GM12878 (cell line): ENCODE results near the gene ELAPOR2. TPM values are rescaled to one million over a fixed set of nuclear protein-coding genes. Genes with fewer than 3 reads are reported as not detected.

Experiments
- ATAC-seq: fragments of 200-7000 bp; cut with Tn5 transposase; 3 replicates; pipeline ENCODE4 v1.9.1; 2020; ENCODE audit warnings: mild to moderate bottlenecking, moderate library complexity
- BruUV-seq: library from RNA; stranded (reverse); fragments of 400-500 nt; replicated peaks from 2 replicates; lab custom pipeline; 2021; lab: Mats Ljungman, UMichigan
- CTCF ChIA-PET: fragments of 300-600 bp; sonication (Branson Sonifier 250); formaldehyde crosslinking; extraction: SDS; loops from one replicate; lab custom pipeline; 2021; ENCODE audit warnings: inconsistent platforms; lab: Yijun Ruan, JAX
- POLR2A ChIA-PET: fragments of 350-600 bp; formaldehyde crosslinking; extraction: SDS; loops from one replicate; lab custom pipeline; 2021; ENCODE audit warnings: inconsistent platforms; lab: Charles Lee
- RAD21 ChIA-PET: fragments of 300-600 bp; sonication (Branson Sonifier 250); formaldehyde crosslinking; loops from one replicate; lab custom pipeline; 2023; ENCODE audit warnings: antibody characterized with exemption; ENCODE audit not compliant: unreplicated experiment; lab: Charles Lee
- SMC1A ChIA-PET: fragments of 300-600 bp; sonication (Branson Sonifier 250); formaldehyde crosslinking; loops from one replicate; lab custom pipeline; 2023; ENCODE audit not compliant: unreplicated experiment, uncharacterized antibody; lab: Charles Lee
- DNase-seq: peaks from one replicate; pipeline ENCODE4 v3.0.0-alpha.2; 2011; ENCODE audit warnings: low read depth, low spot score
- FAIRE-seq: peaks from 3 replicates; lab custom pipeline; 2011; peaks lifted over from hg19 to GRCh38; lab: Jason Lieb, UNC
- H2AFZ ChIP-seq: 2 replicates; pipeline ENCODE4 v1.6.0; 2011; ENCODE audit warnings: low read depth, low read length, control low read depth; ENCODE audit not compliant: control insufficient read depth
- H3K27ac ChIP-seq: 2 replicates; pipeline ENCODE4 v1.5.1; 2011; ENCODE audit warnings: control low read depth; ENCODE audit not compliant: control insufficient read depth, insufficient read depth
- H3K27me3 ChIP-seq, 2 experiments: replicated peaks in 1 of 2; 2 replicates each; pipeline versions ENCODE4 v1.6.0 to v1.6.1; 2011; ENCODE audit warnings: low read length in 1 of 2; ENCODE audit not compliant: control insufficient read depth in 2 of 2, insufficient read depth in 2 of 2
- H3K36me3 ChIP-seq, 2 experiments: 2 replicates each; pipeline ENCODE4 v1.5.1; 2011; ENCODE audit warnings: low read length in 1 of 2; ENCODE audit not compliant: control insufficient read depth in 2 of 2, insufficient read depth in 2 of 2
- H3K4me1 ChIP-seq: 2 replicates; pipeline ENCODE4 v1.6.1; 2011; ENCODE audit warnings: mild to moderate bottlenecking, low read length, moderate library complexity, mixed read lengths; ENCODE audit not compliant: control insufficient read depth, insufficient read depth
- H3K4me2 ChIP-seq: 2 replicates; pipeline ENCODE4 v1.6.0; 2011; ENCODE audit warnings: control low read depth; ENCODE audit not compliant: control insufficient read depth, insufficient read depth
- H3K4me3 ChIP-seq: fragments of 200-600 bp; sonication (generic); 2 replicates; pipeline ENCODE4 v1.5.1; 2016
- H3K79me2 ChIP-seq: 2 replicates; pipeline ENCODE4 v1.6.0; 2011; ENCODE audit warnings: low read length; ENCODE audit not compliant: control insufficient read depth, insufficient read depth
- H3K9ac ChIP-seq: 2 replicates; pipeline ENCODE4 v1.8.0; 2011; ENCODE audit warnings: low read length, control low read depth, mixed read lengths; ENCODE audit not compliant: control insufficient read depth, insufficient read depth
- H3K9me3 ChIP-seq: replicated peaks from 3 replicates; pipeline ENCODE4 v1.5.1; 2011; ENCODE audit warnings: mild to moderate bottlenecking, low read length; ENCODE audit not compliant: control insufficient read depth, insufficient read depth
- H4K20me1 ChIP-seq: 2 replicates; pipeline ENCODE4 v1.6.0; 2011; ENCODE audit not compliant: control insufficient read depth, insufficient read depth
- BHLHE40 ChIP-seq, 2 experiments: fragments of 450-650 bp in 1 of 2; IDR thresholded peaks; 2 replicates each; pipeline ENCODE4 v1.6.1; 2011 to 2017; ENCODE audit warnings: low read depth in 2 of 2, borderline replicate concordance in 1 of 2, improper control_type of control experiment in 1 of 2, low read length in 1 of 2, mild to moderate bottlenecking in 1 of 2
- DPF2 ChIP-seq: fragments of 450-650 bp; IDR thresholded peaks from 2 replicates; pipeline ENCODE4 v1.6.1; 2017; ENCODE audit warnings: mild to moderate bottlenecking
- ETV6 ChIP-seq, 2 experiments: fragments of 450-650 bp in 1 of 2; IDR thresholded peaks in 1 of 2; conservative IDR thresholded peaks in 1 of 2; 2 replicates each; pipeline ENCODE4 v1.6.1; 2014; ENCODE audit warnings: antibody characterized with exemption in 1 of 2, borderline replicate concordance in 1 of 2, low read depth in 1 of 2, mild to moderate bottlenecking in 1 of 2, moderate library complexity in 1 of 2
- IRF4 ChIP-seq: IDR thresholded peaks from 2 replicates; pipeline ENCODE4 v1.6.1; 2011; ENCODE audit warnings: low read depth, low read length
- MTA3 ChIP-seq: IDR thresholded peaks from 2 replicates; pipeline ENCODE4 v1.6.1; 2012; ENCODE audit warnings: low read length, inconsistent platforms, borderline replicate concordance
- MXI1 ChIP-seq: fragments of 150-350 bp; IDR thresholded peaks from 2 replicates; pipeline ENCODE4 v1.6.1; 2011; ENCODE audit warnings: low read depth, mild to moderate bottlenecking, inconsistent platforms, low read length, improper control_type of control experiment
- NFIC ChIP-seq: IDR thresholded peaks from 2 replicates; pipeline ENCODE4 v1.6.1; 2012; ENCODE audit warnings: low read depth, mild to moderate bottlenecking, inconsistent platforms, low read length, moderate library complexity
- NR2C2 ChIP-seq: IDR thresholded peaks from 2 replicates; pipeline ENCODE4 v1.6.1; 2011; ENCODE audit warnings: borderline replicate concordance, low read depth; ENCODE audit not compliant: control insufficient read depth, insufficient read length
- RAD21 ChIP-seq: IDR thresholded peaks from 2 replicates; pipeline ENCODE4 v1.6.1; 2011; ENCODE audit warnings: mild to moderate bottlenecking, low read depth, low read length, moderate library complexity; ENCODE audit not compliant: insufficient read depth
- ZNF207 ChIP-seq: fragments of 450-650 bp; IDR thresholded peaks from 2 replicates; pipeline ENCODE4 v1.6.1; 2014; ENCODE audit warnings: antibody characterized with exemption, mild to moderate bottlenecking, borderline replicate concordance
- WGBS: methylation state at CpG from one replicate; pipeline ENCODE4 v1.1.6; 2016; ENCODE audit warnings: low lambda C conversion rate; ENCODE audit not compliant: insufficient replicate concordance, insufficient coverage; ENCODE audit errors: missing lambda C conversion rate; 5-methylcytosine and 5-hydroxymethylcytosine counted together
- in situ Hi-C: fragments of 300-500 bp; cut with MboI; formaldehyde crosslinking; loops from 9 replicates; pipeline ENCODE4 v1.14.3; 2018; ENCODE audit warnings: mixed read lengths
- intact Hi-C: fragments of 100-400 bp; cut with micrococcal nuclease; formaldehyde crosslinking; loops from one replicate; pipeline ENCODE4 v1.14.2; 2022; ENCODE audit not compliant: unreplicated experiment
- polyA plus RNA-seq, 11 experiments: library from polyadenylated mRNA; depleted of rRNA in 4 of 11; unstranded in 6 of 11; stranded (reverse) in 5 of 11; fragments of >200 nt; fragmentation: Nextera tagmentation in 4 of 11; fragmentation: Illumina TruSeq in 1 of 11; extraction: Ambion mirVana in 4 of 11; extraction: Trizol in 1 of 11; gene quantifications; 1 replicate in 1 of 11; 2 replicates in 10 of 11; pipeline versions ENCODE4 v1.2.1 to v1.2.3, GENCODE V29; 2011 to 2016; ENCODE audit warnings: inconsistent platforms in 2 of 11, missing spikeins in 2 of 11, low read depth in 1 of 11
- total RNA-seq, 4 experiments: library from RNA; depleted of rRNA in 3 of 4; stranded (reverse); fragments of >200 nt in 3 of 4; fragmentation: Illumina TruSeq in 1 of 4; extraction: Trizol in 1 of 4; gene quantifications; 2 replicates each; pipeline versions ENCODE4 v1.2.1 to v1.2.3, GENCODE V29; 2013 to 2021
- TF ChIP-seq, protein P1 (sequence below): fragments of 450-650 bp; IDR thresholded peaks from 2 replicates; pipeline ENCODE4 v1.6.1; 2016; ENCODE audit warnings: mild to moderate bottlenecking
- TF ChIP-seq, protein P2 (sequence below): IDR thresholded peaks from 2 replicates; pipeline ENCODE4 v1.6.1; 2011; ENCODE audit warnings: low read depth, low read length, improper control_type of control experiment, borderline replicate concordance
- TF ChIP-seq, protein P3 (sequence below): IDR thresholded peaks from 2 replicates; pipeline ENCODE4 v1.6.1; 2011; ENCODE audit warnings: low read depth, mild to moderate bottlenecking, low read length, moderate library complexity, borderline replicate concordance; ENCODE audit errors: extremely low read depth

The ELAPOR2 gene
- total and polyA plus RNA-seq, 10 of the 15 experiments (the other 5 are each of a cell fraction or from before 2014, with no cell fraction given): 0.12 to 7.1 (median 3.8) TPM

DNA sequence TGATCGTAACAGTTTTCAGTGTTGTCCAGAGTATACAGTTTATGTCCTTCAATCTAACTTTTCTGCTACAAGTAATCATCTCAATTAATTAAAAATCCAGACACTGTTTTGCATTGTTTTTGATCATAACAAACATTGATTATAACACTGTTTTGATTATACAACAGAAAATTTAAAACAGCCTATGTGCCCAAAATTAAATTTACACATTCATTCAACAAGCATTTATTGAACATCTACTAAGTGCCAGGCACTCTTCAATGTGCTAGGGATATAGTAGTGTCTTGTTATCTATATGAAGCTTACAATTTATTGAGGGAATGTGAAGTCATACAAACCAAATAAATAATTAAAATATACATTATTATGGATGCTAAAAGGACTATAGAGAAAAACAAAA lies 10.6 kb downstream of the ELAPOR2 start:
- H3K79me2 ChIP-seq: no peaks in the 10 kb centered on the region

DNA sequence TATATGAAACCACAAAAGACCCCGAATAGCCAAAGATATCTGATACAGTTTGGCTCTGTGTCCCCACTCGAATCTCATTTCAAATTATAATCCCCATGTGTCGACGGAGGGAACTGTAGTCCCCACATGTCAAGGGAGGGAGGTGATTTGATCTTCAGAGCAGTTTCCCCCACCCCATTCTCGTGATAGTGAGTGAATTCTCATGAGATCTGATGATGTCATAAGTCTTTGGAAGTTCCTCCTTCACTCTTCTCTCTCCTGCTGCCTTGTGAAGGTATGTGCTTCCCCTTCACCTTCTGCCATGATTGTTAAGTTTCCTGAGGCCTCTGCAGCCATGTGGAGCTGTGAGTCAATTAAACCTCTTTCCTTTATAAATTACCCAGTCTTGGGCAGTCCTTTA lies 13.0 kb downstream of the ELAPOR2 start:
- TF ChIP-seq DPF2 (no peak), IRF4 (no peak), NR2C2 (no peak), BHLHE40 (IDR thresholded peaks at IDR 0.05; ENCODE audit: borderline replicate concordance in 1 of 2, low read depth in 2 of 2, low read length in 1 of 2) (no peak)
- TF ChIP-seq, protein P1, sequence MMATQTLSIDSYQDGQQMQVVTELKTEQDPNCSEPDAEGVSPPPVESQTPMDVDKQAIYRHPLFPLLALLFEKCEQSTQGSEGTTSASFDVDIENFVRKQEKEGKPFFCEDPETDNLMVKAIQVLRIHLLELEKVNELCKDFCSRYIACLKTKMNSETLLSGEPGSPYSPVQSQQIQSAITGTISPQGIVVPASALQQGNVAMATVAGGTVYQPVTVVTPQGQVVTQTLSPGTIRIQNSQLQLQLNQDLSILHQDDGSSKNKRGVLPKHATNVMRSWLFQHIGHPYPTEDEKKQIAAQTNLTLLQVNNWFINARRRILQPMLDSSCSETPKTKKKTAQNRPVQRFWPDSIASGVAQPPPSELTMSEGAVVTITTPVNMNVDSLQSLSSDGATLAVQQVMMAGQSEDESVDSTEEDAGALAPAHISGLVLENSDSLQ: no peak
- TF ChIP-seq, all 136 proteins: peak for 0
- no peak overlapping the region for H3K27ac ChIP-seq
- ChIA-PET RAD21 (no interaction called here), SMC1A (no interaction called here), POLR2A (no interaction called here), CTCF (no interaction called here)
- whole genome bisulfite sequencing: 48% methylated on average over 5 of the region's 5 CpGs
- H3K4me1 ChIP-seq: no peaks in the 10 kb centered on the region
- no peak overlapping the region for H3K9ac ChIP-seq
- intact Hi-C loops (no loop called here), in situ Hi-C loops (no loop called here)
- H3K79me2 ChIP-seq: no peaks in the 10 kb centered on the region
- DNase-seq (no peak), ATAC-seq (no peak), FAIRE-seq (no peak)
- no peaks in the 10 kb centered on the region for H3K36me3 ChIP-seq
- no peaks in the 10 kb centered on the region for H3K27me3 ChIP-seq
- H3K4me3 ChIP-seq: no peak overlapping the region
- no peaks in the 10 kb centered on the region for H4K20me1 ChIP-seq
- no peak overlapping the region for H2AFZ ChIP-seq
- BruUV-seq: no TSS peak
- H3K9me3 ChIP-seq: no peaks in the 10 kb centered on the region; the same call in 2 of the 3 replicates
- no peak overlapping the region for H3K4me2 ChIP-seq

More for the DNA sequence above, 10.6 kb downstream of the ELAPOR2 start:
- ChIA-PET CTCF (no interaction called here), SMC1A (no interaction called here)
- no peaks in the 10 kb centered on the region for H4K20me1 ChIP-seq
- DNase-seq: no peak
- TF ChIP-seq, protein P2, sequence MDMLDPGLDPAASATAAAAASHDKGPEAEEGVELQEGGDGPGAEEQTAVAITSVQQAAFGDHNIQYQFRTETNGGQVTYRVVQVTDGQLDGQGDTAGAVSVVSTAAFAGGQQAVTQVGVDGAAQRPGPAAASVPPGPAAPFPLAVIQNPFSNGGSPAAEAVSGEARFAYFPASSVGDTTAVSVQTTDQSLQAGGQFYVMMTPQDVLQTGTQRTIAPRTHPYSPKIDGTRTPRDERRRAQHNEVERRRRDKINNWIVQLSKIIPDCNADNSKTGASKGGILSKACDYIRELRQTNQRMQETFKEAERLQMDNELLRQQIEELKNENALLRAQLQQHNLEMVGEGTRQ: no peak
- no peak for TF ChIP-seq MTA3
- TF ChIP-seq ZNF207: no peak
- TF ChIP-seq RAD21: no peak
- no peak for TF ChIP-seq MXI1
- no peak for TF ChIP-seq ETV6 (conservative IDR thresholded peaks at IDR 0.05 in 1 of 2, IDR thresholded peaks at IDR 0.05 in 1 of 2; ENCODE audit: borderline replicate concordance in 1 of 2, low read depth in 1 of 2)
- TF ChIP-seq NFIC: no peak
- TF ChIP-seq, protein P3, sequence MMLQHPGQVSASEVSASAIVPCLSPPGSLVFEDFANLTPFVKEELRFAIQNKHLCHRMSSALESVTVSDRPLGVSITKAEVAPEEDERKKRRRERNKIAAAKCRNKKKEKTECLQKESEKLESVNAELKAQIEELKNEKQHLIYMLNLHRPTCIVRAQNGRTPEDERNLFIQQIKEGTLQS: no peak
- TF ChIP-seq, all 136 proteins: peak for 0
- intact Hi-C loops: no loop called here
- FAIRE-seq (no peak), ATAC-seq (no peak)
- H3K4me2 ChIP-seq: no peak overlapping the region
- H3K4me1 ChIP-seq: no peaks in the 10 kb centered on the region
- BruUV-seq: no TSS peak
- ChIA-PET RAD21 (no interaction called here), POLR2A (no interaction called here)
- H3K27me3 ChIP-seq: no peaks in the 10 kb centered on the region
- 0% methylated on average over 1 of the region's 1 CpG for WGBS
- in situ Hi-C loops: no loop called here
- H3K4me3 ChIP-seq: no peak overlapping the region
- no peaks in the 10 kb centered on the region for H3K36me3 ChIP-seq
- H3K9ac ChIP-seq: no peak overlapping the region
- no peak overlapping the region for H2AFZ ChIP-seq
- no peaks in the 10 kb centered on the region; the same call in 2 of the 3 replicates for H3K9me3 ChIP-seq
- no peak overlapping the region for H3K27ac ChIP-seq
